ENCODE measurements around the gene ROS1. TPM values are rescaled to one million over a fixed set of nuclear protein-coding genes. Genes with fewer than 3 reads are reported as not detected.
"Not testable (repeated sequence)": the region's sequence is repeated elsewhere in the genome, so short reads cannot be mapped to it uniquely, and the experiment has no call there.

Gene ROS1
- not detected for polyA plus RNA-seq

GRCh38 chr6:117425431-117426153 is at the start of gene ROS1:
Gene ROS1 (minus strand): TSS chr6:117425942. CDS start chr6:117425656, 286 bp downstream.
- 55 to 58% methylated on average over 6 of the region's 6 CpGs for WGBS, 2 donors
- H3K27me3 ChIP-seq (ENCODE audit: control insufficient read depth in 1 of 2, insufficient read depth in 2 of 2, low read length in 2 of 2): peaks cover 0 to 2% of the 10 kb centered on the region in 2 donors
- H3K27ac ChIP-seq (ENCODE audit: low read depth in 2 of 2, low read length in 1 of 2): no peak within 1 kb of the TSS
- H3K9me3 ChIP-seq (ENCODE audit: control insufficient read depth in 2 of 2, insufficient read depth in 1 of 2, low read depth in 1 of 2, low read length in 1 of 2): no peaks in the 10 kb centered on the region
- no peaks in the 10 kb centered on the region for H3K4me1 ChIP-seq (ENCODE audit: control insufficient read depth in 2 of 2, insufficient read depth in 2 of 2, low read length in 1 of 2)
- H3K4me3 ChIP-seq (ENCODE audit: low read depth in 1 of 2, low read length in 2 of 2): no peak within 1 kb of the TSS
- H3K36me3 ChIP-seq (ENCODE audit: control insufficient read depth in 2 of 2, insufficient read depth in 2 of 2, low read length in 1 of 2): no peaks in the 10 kb centered on the region

- Histone ChIP-seq H3K36me3 (ENCODE audit: control insufficient read depth in 2 of 2, insufficient read depth in 2 of 2, low read length in 1 of 2) (no peaks in the 10 kb centered on the region), H3K4me1 (ENCODE audit: control insufficient read depth in 2 of 2, insufficient read depth in 2 of 2, low read length in 1 of 2) (no peaks in the 10 kb centered on the region), H3K27ac (ENCODE audit: low read depth in 2 of 2, low read length in 1 of 2) (no peak overlapping the region), H3K27me3 (ENCODE audit: control insufficient read depth in 1 of 2, insufficient read depth in 2 of 2, low read length in 2 of 2) (no peaks in the 10 kb centered on the region), H3K9me3 (ENCODE audit: control insufficient read depth in 2 of 2, insufficient read depth in 1 of 2, low read depth in 1 of 2, low read length in 1 of 2) (no peaks in the 10 kb centered on the region), H3K4me3 (ENCODE audit: low read depth in 1 of 2, low read length in 2 of 2) (no peak overlapping the region)
- 80 to 94% methylated on average over 1 of the region's 1 CpG for WGBS, 2 donors
Observed at GRCh38 chr6:117473401-117473800, 47.7 kb upstream of the ROS1 start.

GRCh38 chr6:117472667-117473066 is 46.9 kb upstream of the ROS1 start:
- 88 to 90% methylated on average over 3 of the region's 3 CpGs for WGBS, 2 donors
- no peaks in the 10 kb centered on the region for H3K4me1 ChIP-seq (ENCODE audit: control insufficient read depth in 2 of 2, insufficient read depth in 2 of 2, low read length in 1 of 2)
- H3K27me3 ChIP-seq (ENCODE audit: control insufficient read depth in 1 of 2, insufficient read depth in 2 of 2, low read length in 2 of 2): no peaks in the 10 kb centered on the region
- H3K4me3 ChIP-seq (ENCODE audit: low read depth in 1 of 2, low read length in 2 of 2): no peak overlapping the region
- no peak overlapping the region for H3K27ac ChIP-seq (ENCODE audit: low read depth in 2 of 2, low read length in 1 of 2)
- no peaks in the 10 kb centered on the region for H3K36me3 ChIP-seq (ENCODE audit: control insufficient read depth in 2 of 2, insufficient read depth in 2 of 2, low read length in 1 of 2)
- no peaks in the 10 kb centered on the region for H3K9me3 ChIP-seq (ENCODE audit: control insufficient read depth in 2 of 2, insufficient read depth in 1 of 2, low read depth in 1 of 2, low read length in 1 of 2)

- H3K27me3 ChIP-seq (ENCODE audit: control insufficient read depth in 1 of 2, insufficient read depth in 2 of 2, low read length in 2 of 2): no peaks in the 10 kb centered on the region
- H3K4me3 ChIP-seq (ENCODE audit: low read depth in 1 of 2, low read length in 2 of 2): no peak overlapping the region
Observed at GRCh38 chr6:117469791-117470190, 44.0 kb upstream of the ROS1 start.

GRCh38 chr6:117469356-117469755 is 43.6 kb upstream of the ROS1 start:
- H3K36me3 ChIP-seq (ENCODE audit: control insufficient read depth in 2 of 2, insufficient read depth in 2 of 2, low read length in 1 of 2): no peaks in the 10 kb centered on the region
- H3K9me3 ChIP-seq (ENCODE audit: control insufficient read depth in 2 of 2, insufficient read depth in 1 of 2, low read depth in 1 of 2, low read length in 1 of 2): no peaks in the 10 kb centered on the region
- WGBS, 2 donors: 63 to 66% methylated on average over 4 of the region's 4 CpGs
- no peaks in the 10 kb centered on the region for H3K27me3 ChIP-seq (ENCODE audit: control insufficient read depth in 1 of 2, insufficient read depth in 2 of 2, low read length in 2 of 2)
- H3K4me1 ChIP-seq (ENCODE audit: control insufficient read depth in 2 of 2, insufficient read depth in 2 of 2, low read length in 1 of 2): no peaks in the 10 kb centered on the region
- no peak overlapping the region for H3K27ac ChIP-seq (ENCODE audit: low read depth in 2 of 2, low read length in 1 of 2)
- H3K4me3 ChIP-seq (ENCODE audit: low read depth in 1 of 2, low read length in 2 of 2): no peak overlapping the region

More at GRCh38 chr6:117469791-117470190, 44.0 kb upstream of the ROS1 start:
- Histone ChIP-seq H3K4me1 (ENCODE audit: control insufficient read depth in 2 of 2, insufficient read depth in 2 of 2, low read length in 1 of 2) (no peaks in the 10 kb centered on the region), H3K9me3 (ENCODE audit: control insufficient read depth in 2 of 2, insufficient read depth in 1 of 2, low read depth in 1 of 2, low read length in 1 of 2) (no peaks in the 10 kb centered on the region), H3K36me3 (ENCODE audit: control insufficient read depth in 2 of 2, insufficient read depth in 2 of 2, low read length in 1 of 2) (no peaks in the 10 kb centered on the region), H3K27ac (ENCODE audit: low read depth in 2 of 2, low read length in 1 of 2) (no peak overlapping the region)
- WGBS, 2 donors: 89% methylated on average over 3 of the region's 3 CpGs

GRCh38 chr6:117468527-117468926 is 42.8 kb upstream of the ROS1 start:
- H3K27me3 ChIP-seq (ENCODE audit: control insufficient read depth in 1 of 2, insufficient read depth in 2 of 2, low read length in 2 of 2); H3K9me3 ChIP-seq (ENCODE audit: control insufficient read depth in 2 of 2, insufficient read depth in 1 of 2, low read depth in 1 of 2, low read length in 1 of 2); H3K4me3 ChIP-seq (ENCODE audit: low read depth in 1 of 2, low read length in 2 of 2); H3K27ac ChIP-seq (ENCODE audit: low read depth in 2 of 2, low read length in 1 of 2); H3K36me3 ChIP-seq (ENCODE audit: control insufficient read depth in 2 of 2, insufficient read depth in 2 of 2, low read length in 1 of 2); H3K4me1 ChIP-seq (ENCODE audit: control insufficient read depth in 2 of 2, insufficient read depth in 2 of 2, low read length in 1 of 2): not testable (repeated sequence)
- 87 to 88% methylated on average over 4 of the region's 4 CpGs for WGBS, 2 donors

GRCh38 chr6:117467876-117468275 is 42.1 kb upstream of the ROS1 start:
- no peaks in the 10 kb centered on the region for H3K36me3 ChIP-seq (ENCODE audit: control insufficient read depth in 2 of 2, insufficient read depth in 2 of 2, low read length in 1 of 2)
- WGBS, 2 donors: 77 to 85% methylated on average over 4 of the region's 4 CpGs
- no peaks in the 10 kb centered on the region for H3K4me1 ChIP-seq (ENCODE audit: control insufficient read depth in 2 of 2, insufficient read depth in 2 of 2, low read length in 1 of 2)
- H3K9me3 ChIP-seq (ENCODE audit: control insufficient read depth in 2 of 2, insufficient read depth in 1 of 2, low read depth in 1 of 2, low read length in 1 of 2): no peaks in the 10 kb centered on the region
- H3K27me3 ChIP-seq (ENCODE audit: control insufficient read depth in 1 of 2, insufficient read depth in 2 of 2, low read length in 2 of 2): no peaks in the 10 kb centered on the region
- H3K4me3 ChIP-seq (ENCODE audit: low read depth in 1 of 2, low read length in 2 of 2): no peak overlapping the region
- no peak overlapping the region for H3K27ac ChIP-seq (ENCODE audit: low read depth in 2 of 2, low read length in 1 of 2)

- WGBS, 2 donors: 70 to 83% methylated on average over 1 of the region's 1 CpG
- Histone ChIP-seq H3K9me3 (ENCODE audit: control insufficient read depth in 2 of 2, insufficient read depth in 1 of 2, low read depth in 1 of 2, low read length in 1 of 2) (no peaks in the 10 kb centered on the region), H3K4me1 (ENCODE audit: control insufficient read depth in 2 of 2, insufficient read depth in 2 of 2, low read length in 1 of 2) (no peaks in the 10 kb centered on the region), H3K4me3 (ENCODE audit: low read depth in 1 of 2, low read length in 2 of 2) (no peak overlapping the region), H3K27me3 (ENCODE audit: control insufficient read depth in 1 of 2, insufficient read depth in 2 of 2, low read length in 2 of 2) (no peaks in the 10 kb centered on the region), H3K36me3 (ENCODE audit: control insufficient read depth in 2 of 2, insufficient read depth in 2 of 2, low read length in 1 of 2) (no peaks in the 10 kb centered on the region), H3K27ac (ENCODE audit: low read depth in 2 of 2, low read length in 1 of 2) (no peak overlapping the region)
Observed at GRCh38 chr6:117465691-117466090, 39.9 kb upstream of the ROS1 start.

- 86 to 94% methylated on average over 2 of the region's 2 CpGs for WGBS, 2 donors
- H3K36me3 ChIP-seq (ENCODE audit: control insufficient read depth in 2 of 2, insufficient read depth in 2 of 2, low read length in 1 of 2): no peaks in the 10 kb centered on the region
- no peak overlapping the region for H3K27ac ChIP-seq (ENCODE audit: low read depth in 2 of 2, low read length in 1 of 2)
- no peaks in the 10 kb centered on the region for H3K4me1 ChIP-seq (ENCODE audit: control insufficient read depth in 2 of 2, insufficient read depth in 2 of 2, low read length in 1 of 2)
- H3K4me3 ChIP-seq (ENCODE audit: low read depth in 1 of 2, low read length in 2 of 2): no peak overlapping the region
- no peaks in the 10 kb centered on the region for H3K9me3 ChIP-seq (ENCODE audit: control insufficient read depth in 2 of 2, insufficient read depth in 1 of 2, low read depth in 1 of 2, low read length in 1 of 2)
- H3K27me3 ChIP-seq (ENCODE audit: control insufficient read depth in 1 of 2, insufficient read depth in 2 of 2, low read length in 2 of 2): no peaks in the 10 kb centered on the region
Observed at GRCh38 chr6:117464700-117465099, 39.0 kb upstream of the ROS1 start.

Data from esophagus (tissue), 2 donors.